Muscle of leg (tissue), 9 donors: Measurements from ENCODE around the gene RBP2. TPM values are rescaled to one million over a fixed set of nuclear protein-coding genes. Genes with fewer than 3 reads are reported as not detected.

Experiments
- polyA plus RNA-seq, 8 donors: library from polyadenylated mRNA; unstranded; fragments of 120-200 nt; gene quantifications; one replicate each; pipeline versions ENCODE4 v1.2.1 to v1.2.3, GENCODE V29; 2013; ENCODE audit warnings: inconsistent platforms in 1 of 8, low replicate concordance in 1 of 8; ENCODE audit not compliant: insufficient read length in 8 of 8, insufficient read depth in 1 of 8
- total RNA-seq: library from RNA; stranded (reverse); fragments of 120-200 nt; gene quantifications from one replicate; pipeline ENCODE4 v1.2.4, GENCODE V29; 2013

The RBP2 gene
- total and polyA plus RNA-seq, 9 donors, result 0.41 to 81.1 (median 1.4) TPM; not detected in 4

Other genes starting within 250 kb of the RBP2 start
- 64.7 TPM for gene MRPS22, start 132.5 kb downstream of the RBP2 start, total RNA-seq
- gene MRPS22, start 132.5 kb downstream of the RBP2 start, polyA plus RNA-seq, result 10 to 100 TPM; 43.3 to 50.8 (median 47.8) TPM
- 104 TPM for gene COPB2, start 86.9 kb downstream of the RBP2 start, total RNA-seq
- gene COPB2, start 86.9 kb downstream of the RBP2 start, polyA plus RNA-seq, result 100 to 1,000 TPM in 4 of 8 donors, 10 to 100 TPM in 4; 76.0 to 134 (median 101) TPM
- gene RBP1, start 63.2 kb upstream of the RBP2 start, total RNA-seq, result 54.2 TPM
- gene RBP1, start 63.2 kb upstream of the RBP2 start, polyA plus RNA-seq, result 100 to 1,000 TPM in 5 of 8 donors, 10 to 100 TPM in 3; 84.0 to 128 (median 105) TPM
- 5.8 TPM for gene NMNAT3, start 201.5 kb upstream of the RBP2 start, total RNA-seq
- 1 to 10 TPM; 2.0 to 5.8 (median 4.1) TPM for gene NMNAT3, start 201.5 kb upstream of the RBP2 start, polyA plus RNA-seq